Eye (tissue), 1 donor: Measurements from ENCODE around the gene PLEKHG5.
"Not testable (repeated sequence)": the region's sequence is repeated elsewhere in the genome, so short reads cannot be mapped to it uniquely, and the experiment has no call there.

Source experiments
- DNase-seq: peaks from one replicate; pipeline ENCODE4 v3.0.0-alpha.2; 2015

PLEKHG5 gene

GRCh38 chr1:6445062-6445763, 46.3 kb downstream of the PLEKHG5 start:
- DNase-seq: peak; percentile 63

- no peak for DNase-seq
Measured at GRCh38 chr1:6444377-6444776, 47.1 kb downstream of the PLEKHG5 start.

- DNase-seq: no peak
Measured at GRCh38 chr1:6443339-6444115, 47.9 kb downstream of the PLEKHG5 start.

- DNase-seq: no peak
Measured at GRCh38 chr1:6441586-6441985, 49.9 kb downstream of the PLEKHG5 start.

GRCh38 chr1:6440198-6441126, 51.0 kb downstream of the PLEKHG5 start:
- DNase-seq: peak; percentile 71

- peak; percentile 87 for DNase-seq
Measured at GRCh38 chr1:6438047-6438525, 53.4 kb downstream of the PLEKHG5 start.

GRCh38 chr1:6437012-6437700, 54.3 kb downstream of the PLEKHG5 start:
- peak; percentile 49 for DNase-seq

- DNase-seq: not testable (repeated sequence)
Measured at GRCh38 chr1:6436277-6436676, 55.2 kb downstream of the PLEKHG5 start.

GRCh38 chr1:6435547-6435946, 55.9 kb downstream of the PLEKHG5 start:
- no peak for DNase-seq

- peak; percentile 56 for DNase-seq
Measured at GRCh38 chr1:6435129-6435528, 56.3 kb downstream of the PLEKHG5 start.

GRCh38 chr1:6434186-6434585, 57.3 kb downstream of the PLEKHG5 start:
- peak; percentile 65 for DNase-seq

- DNase-seq: peak; percentile 28
Measured at GRCh38 chr1:6431645-6432579, 59.6 kb downstream of the PLEKHG5 start.

GRCh38 chr1:6429660-6430411, 61.6 kb downstream of the PLEKHG5 start:
- DNase-seq: not testable (repeated sequence)

- DNase-seq: not testable (repeated sequence)
Measured at GRCh38 chr1:6428453-6428852, 63.0 kb downstream of the PLEKHG5 start.

- no peak for DNase-seq
Measured at GRCh38 chr1:6427441-6428390, 63.8 kb downstream of the PLEKHG5 start.

- no peak for DNase-seq
Measured at GRCh38 chr1:6426972-6427350, 64.5 kb downstream of the PLEKHG5 start.

GRCh38 chr1:6426277-6426971, 65.0 kb downstream of the PLEKHG5 start:
- DNase-seq: no peak

- no peak for DNase-seq
Measured at GRCh38 chr1:6425658-6426057, 65.8 kb downstream of the PLEKHG5 start.
